ENCODE measurements around the gene COL5A1.
A peak's percentile ranks its signal among the peaks of the same experiment; 100 is the strongest.
"Not testable (repeated sequence)": the region's sequence is repeated elsewhere in the genome, so short reads cannot be mapped to it uniquely, and the experiment has no call there.

Gene COL5A1

GRCh38 chr9:134658378-134658955, 16.9 kb downstream of the COL5A1 start:
- DNase-seq, result no peak

- no peak for DNase-seq
Observed at GRCh38 chr9:134659688-134660131, 18.1 kb downstream of the COL5A1 start.

- DNase-seq, result no peak
Observed at GRCh38 chr9:134660407-134660806, 18.8 kb downstream of the COL5A1 start.

- DNase-seq, result no peak
Observed at GRCh38 chr9:134661299-134661698, 19.7 kb downstream of the COL5A1 start.

- DNase-seq, result peak; percentile 79
Observed at GRCh38 chr9:134661791-134662142, 20.2 kb downstream of the COL5A1 start.

- peak; percentile 95 for DNase-seq
Observed at GRCh38 chr9:134662143-134662876, 20.7 kb downstream of the COL5A1 start.

GRCh38 chr9:134663084-134663483, 21.5 kb downstream of the COL5A1 start:
- DNase-seq, result no peak

GRCh38 chr9:134663753-134664415, 22.3 kb downstream of the COL5A1 start:
- peak; percentile 52 for DNase-seq

- DNase-seq, result no peak
Observed at GRCh38 chr9:134664446-134664845, 22.8 kb downstream of the COL5A1 start.

GRCh38 chr9:134666208-134666607, 24.6 kb downstream of the COL5A1 start:
- no peak for DNase-seq

- peak; percentile 71 for DNase-seq
Observed at GRCh38 chr9:134666831-134667230, 25.2 kb downstream of the COL5A1 start.

GRCh38 chr9:134668977-134669376, 27.4 kb downstream of the COL5A1 start:
- not testable (repeated sequence) for DNase-seq

- DNase-seq, result peak; percentile 68
Observed at GRCh38 chr9:134669399-134669955, 27.9 kb downstream of the COL5A1 start.

GRCh38 chr9:134670042-134670525, 28.5 kb downstream of the COL5A1 start:
- peak; percentile 95 for DNase-seq

- DNase-seq, result no peak
Observed at GRCh38 chr9:134670851-134671281, 29.3 kb downstream of the COL5A1 start.

- no peak for DNase-seq
Observed at GRCh38 chr9:134671341-134672113, 29.9 kb downstream of the COL5A1 start.

GRCh38 chr9:134676361-134676760, 34.8 kb downstream of the COL5A1 start:
- no peak for DNase-seq

- DNase-seq, result no peak
Observed at GRCh38 chr9:134676886-134677285, 35.3 kb downstream of the COL5A1 start.

GRCh38 chr9:134677743-134678142, 36.1 kb downstream of the COL5A1 start:
- DNase-seq, result no peak

- DNase-seq, result no peak
Observed at GRCh38 chr9:134678206-134678605, 36.6 kb downstream of the COL5A1 start.

GRCh38 chr9:134678666-134679443, 37.3 kb downstream of the COL5A1 start:
- no peak for DNase-seq
